ENCODE results near the gene REXO4.
A peak's percentile ranks its signal among the peaks of the same experiment; 100 is the strongest.

REXO4 gene

GRCh38 chr9:133448487-133448972, 30.7 kb upstream of the REXO4 start:
- no peak overlapping the region for H3K27ac ChIP-seq (ENCODE audit: extremely low read depth, low read depth, low read length)
- TF ChIP-seq ZIC2 (tag by site-specific recombination; IDR thresholded peaks at IDR 0.05): peak; percentile 35
- no peak for TF ChIP-seq ZNF670 (tag by site-specific recombination; IDR thresholded peaks at IDR 0.05; ENCODE audit: low read depth)
- H3K4me3 ChIP-seq (ENCODE audit: low read depth, low read length): no peak overlapping the region
- CTCF ChIA-PET: interaction anchor here (0.5 kb wide), 1 partner anchor 11 kb away, joined by 3 read pairs; no protein-coding TSS in a partner anchor
- POLR2A ChIA-PET: interaction anchor here (0.7 kb wide), 1 partner anchor 11 kb away, joined by 3 read pairs; the partner anchor contains the start of gene CACFD1
- no peaks in the 10 kb centered on the region for H3K9me3 ChIP-seq (ENCODE audit: control insufficient read depth, insufficient read depth, low read depth, low read length)
- H3K4me1 ChIP-seq (ENCODE audit: control insufficient read depth, insufficient read depth, low read length): no peaks in the 10 kb centered on the region
- H3K36me3 ChIP-seq (ENCODE audit: control insufficient read depth in 2 of 2, insufficient read depth in 1 of 2, low read length in 2 of 2): no peaks in the 10 kb centered on the region

- ChIA-PET CTCF (interaction anchor here (0.6 to 1.3 kb wide), 2 partner anchors 41 to 56 kb away, joined by 3 to 6 read pairs; no protein-coding TSS in a partner anchor), POLR2A (interaction anchor here (1.0 kb wide), 1 partner anchor 115 kb away, joined by 3 read pairs; no protein-coding TSS in a partner anchor)
- H3K4me3 ChIP-seq (ENCODE audit: low read depth, low read length): no peak overlapping the region
These were observed 27.6 kb upstream of the REXO4 start for GRCh38 chr9:133445293-133445969.

GRCh38 chr9:133443982-133444381, 26.2 kb upstream of the REXO4 start:
- Histone ChIP-seq H3K27ac (ENCODE audit: extremely low read depth, low read depth, low read length) (no peak overlapping the region), H3K9me3 (ENCODE audit: control insufficient read depth, insufficient read depth, low read depth, low read length) (no peaks in the 10 kb centered on the region), H3K4me1 (ENCODE audit: control insufficient read depth, insufficient read depth, low read length) (no peaks in the 10 kb centered on the region), H3K4me3 (ENCODE audit: low read depth, low read length) (no peak overlapping the region), H3K36me3 (ENCODE audit: control insufficient read depth in 2 of 2, insufficient read depth in 1 of 2, low read length in 2 of 2) (no peaks in the 10 kb centered on the region)
- POLR2A ChIA-PET: interaction anchor here (0.6 to 0.8 kb wide), 3 partner anchors 16 to 96 kb away, joined by 3 to 10 read pairs (median 3); partner anchors contain the start of genes CACFD1, MED22 and RPL7A
- CTCF ChIA-PET: interaction anchor here (0.6 kb wide), 1 partner anchor 8 kb away, joined by 3 read pairs; no protein-coding TSS in a partner anchor
- TF ChIP-seq ZNF169 (tag by site-specific recombination; IDR thresholded peaks at IDR 0.05): no peak
- no peak for TF ChIP-seq HIC1 (tag by site-specific recombination; IDR thresholded peaks at IDR 0.05)
- TF ChIP-seq ZFP69B (tag by site-specific recombination; IDR thresholded peaks at IDR 0.05): no peak
- TF ChIP-seq ZNF391 (tag by site-specific recombination; IDR thresholded peaks at IDR 0.05; ENCODE audit: borderline replicate concordance, low read depth): no peak
- 0 out of 2 replicates have a peak, but pooled peaks have one; percentile 7 for TF ChIP-seq EGR2 (tag by site-specific recombination; IDR thresholded peaks at IDR 0.05; ENCODE audit: low read depth)
- peak; percentile 43 for TF ChIP-seq ZIC2 (tag by site-specific recombination; IDR thresholded peaks at IDR 0.05)

More at GRCh38 chr9:133445293-133445969, 27.6 kb upstream of the REXO4 start:
- Histone ChIP-seq H3K27ac (ENCODE audit: extremely low read depth, low read depth, low read length) (no peak overlapping the region), H3K9me3 (ENCODE audit: control insufficient read depth, insufficient read depth, low read depth, low read length) (no peaks in the 10 kb centered on the region), H3K36me3 (ENCODE audit: control insufficient read depth in 2 of 2, insufficient read depth in 1 of 2, low read length in 2 of 2) (no peaks in the 10 kb centered on the region), H3K4me1 (ENCODE audit: control insufficient read depth, insufficient read depth, low read length) (no peaks in the 10 kb centered on the region)
- TF ChIP-seq ZIC2 (tag by site-specific recombination; IDR thresholded peaks at IDR 0.05) (peak; percentile 76), ZNF658 (tag by site-specific recombination; IDR thresholded peaks at IDR 0.05) (no peak), ZBTB11 (tag by site-specific recombination; conservative IDR thresholded peaks at IDR 0.05; ENCODE audit: low read depth) (no peak), FEZF1 (tag by site-specific recombination; IDR thresholded peaks at IDR 0.05) (no peak)

Data from HEK293 (cell line).